IMR-90 (cell line): ENCODE measurements around the gene CEP135. TPM values are rescaled to one million over a fixed set of nuclear protein-coding genes. Genes with fewer than 3 reads are reported as not detected.

Experiments used
- ATAC-seq: fragments of 200-7000 bp; cut with Tn5 transposase; 2 replicates; pipeline ENCODE4 v1.9.1; 2020; ENCODE audit warnings: low read depth, mild to moderate bottlenecking, moderate library complexity
- BruUV-seq: library from RNA; stranded (reverse); fragments of 400-500 nt; replicated peaks from 2 replicates; lab custom pipeline; 2021; lab: Mats Ljungman, UMichigan
- CTCF ChIA-PET: fragments of 300-600 bp; formaldehyde crosslinking; extraction: SDS; loops from one replicate; lab custom pipeline; 2021; ENCODE audit warnings: antibody characterized with exemption; lab: Yijun Ruan, JAX
- POLR2A ChIA-PET: fragments of 300-600 bp; sonication (Branson Sonifier 250); formaldehyde crosslinking; loops from one replicate; lab custom pipeline; 2022; ENCODE audit warnings: antibody characterized with exemption; ENCODE audit not compliant: unreplicated experiment; lab: Charles Lee
- DNase-seq: peaks from one replicate; pipeline ENCODE4 v3.0.0; 2013
- H2AFZ ChIP-seq: replicated peaks from 2 replicates; pipeline ENCODE3; 2013; ENCODE audit warnings: low read length, mild to moderate bottlenecking; ENCODE audit not compliant: poor library complexity
- H2AK5ac ChIP-seq: 2 replicates; pipeline ENCODE4 v1.6.1; 2013; ENCODE audit warnings: low read depth, low read length, inconsistent platforms
- H2AK9ac ChIP-seq: replicated peaks from 2 replicates; pipeline ENCODE3; 2013; ENCODE audit warnings: mild to moderate bottlenecking, low read depth, low read length, moderate library complexity; ENCODE audit not compliant: poor library complexity
- H2BK120ac ChIP-seq: 2 replicates; pipeline ENCODE4 v1.6.1; 2013; ENCODE audit warnings: low read depth, low read length, inconsistent platforms
- H2BK15ac ChIP-seq: 3 replicates; pipeline ENCODE4 v1.6.1; 2013; ENCODE audit warnings: low read depth, low read length, inconsistent platforms
- H2BK20ac ChIP-seq: 2 replicates; pipeline ENCODE4 v1.6.1; 2013; ENCODE audit warnings: low read depth, mild to moderate bottlenecking, inconsistent platforms, low read length, moderate library complexity
- H2BK5ac ChIP-seq: 2 replicates; pipeline ENCODE4 v1.6.1; 2013; ENCODE audit warnings: mild to moderate bottlenecking, low read depth, low read length, inconsistent platforms; ENCODE audit not compliant: poor library complexity, severe bottlenecking
- H3K14ac ChIP-seq: replicated peaks from 2 replicates; pipeline ENCODE4 v1.6.1; 2013; ENCODE audit warnings: low read depth, low read length, inconsistent platforms
- H3K18ac ChIP-seq: 2 replicates; pipeline ENCODE4 v1.6.1; 2013; ENCODE audit warnings: low read depth, low read length, control low read depth
- H3K23ac ChIP-seq: 2 replicates; pipeline ENCODE4 v1.6.1; 2013; ENCODE audit warnings: low read depth, low read length, inconsistent platforms
- H3K27ac ChIP-seq: 2 replicates; pipeline ENCODE4 v1.5.1; 2013; ENCODE audit warnings: mild to moderate bottlenecking, control low read depth, low read length; ENCODE audit not compliant: insufficient read depth
- H3K27me3 ChIP-seq: 2 replicates; pipeline ENCODE4 v1.6.1; 2013; ENCODE audit warnings: low read length; ENCODE audit not compliant: control insufficient read depth, insufficient read depth
- H3K36me3 ChIP-seq: 2 replicates; pipeline ENCODE4 v1.6.1; 2013; ENCODE audit warnings: low read length, mixed read lengths; ENCODE audit not compliant: control insufficient read depth, insufficient read depth
- H3K4ac ChIP-seq: 2 replicates; pipeline ENCODE4 v1.6.1; 2013; ENCODE audit warnings: low read depth, low read length, inconsistent platforms
- H3K4me1 ChIP-seq: 2 replicates; pipeline ENCODE4 v1.6.1; 2013; ENCODE audit warnings: low read length, mixed read lengths; ENCODE audit not compliant: control insufficient read depth, insufficient read depth
- H3K4me2 ChIP-seq: 2 replicates; pipeline ENCODE4 v1.6.1; 2013; ENCODE audit warnings: low read depth, mild to moderate bottlenecking, control low read depth, low read length, moderate library complexity
- H3K4me3 ChIP-seq: 2 replicates; pipeline ENCODE4 v1.5.1; 2013; ENCODE audit warnings: low read depth, mild to moderate bottlenecking, control low read depth, low read length, moderate library complexity; ENCODE audit not compliant: insufficient read depth
- H3K56ac ChIP-seq: 2 replicates; pipeline ENCODE4 v1.6.1; 2013; ENCODE audit warnings: low read length, inconsistent platforms; ENCODE audit not compliant: insufficient read depth; ENCODE audit errors: extremely low read depth
- H3K79me1 ChIP-seq, 2 experiments: 2 replicates each; pipeline ENCODE4 v1.6.1; 2013; ENCODE audit warnings: low read length in 2 of 2, inconsistent platforms in 1 of 2, low read depth in 1 of 2
- H3K9ac ChIP-seq: 2 replicates; pipeline ENCODE4 v1.6.1; 2013; ENCODE audit warnings: low read depth, low read length, control low read depth
- H3K9me1 ChIP-seq: 2 replicates; pipeline ENCODE4 v1.6.1; 2013; ENCODE audit warnings: low read length, inconsistent platforms; ENCODE audit not compliant: insufficient read depth
- H3K9me3 ChIP-seq: 2 replicates; pipeline ENCODE4 v1.6.1; 2013; ENCODE audit warnings: low read length; ENCODE audit not compliant: control insufficient read depth, insufficient read depth
- H4K20me1 ChIP-seq: 2 replicates; pipeline ENCODE4 v1.6.1; 2013; ENCODE audit warnings: low read length, inconsistent platforms; ENCODE audit not compliant: insufficient read depth
- H4K5ac ChIP-seq: 2 replicates; pipeline ENCODE4 v1.6.1; 2013; ENCODE audit warnings: mild to moderate bottlenecking, low read depth, low read length, control low read depth
- H4K8ac ChIP-seq, 2 experiments: 2 replicates each; pipeline ENCODE4 v1.6.1; 2013; ENCODE audit warnings: low read depth in 2 of 2, low read length in 2 of 2, control low read depth in 1 of 2, inconsistent platforms in 1 of 2
- H4K91ac ChIP-seq: 2 replicates; pipeline ENCODE4 v1.6.1; 2013; ENCODE audit warnings: low read depth, low read length, inconsistent platforms; ENCODE audit not compliant: insufficient read depth
- FOS ChIP-seq: fragments of 150-350 bp; IDR thresholded peaks from 2 replicates; pipeline ENCODE4 v1.6.1; 2016; ENCODE audit warnings: low read depth, low read length
- WGBS, 2 experiments: methylation state at CpG; one replicate each; pipeline versions ENCODE4 v1.1.5 to v1.1.7; 2013; ENCODE audit warnings: missing lambda C conversion rate in 2 of 2; ENCODE audit not compliant: insufficient read length in 1 of 2; ENCODE audit errors: extremely low coverage in 2 of 2; 5-methylcytosine and 5-hydroxymethylcytosine counted together
- dilution Hi-C: fragments of 300-500 bp; cut with HindIII; formaldehyde crosslinking; loops from one replicate; pipeline ENCODE4 v1.14.3; 2018; ENCODE audit warnings: low sequenced_read_pairs; ENCODE audit not compliant: unreplicated experiment
- in situ Hi-C: fragments of 300-500 bp; cut with MboI; formaldehyde crosslinking; loops from 3 replicates; pipeline ENCODE4 v1.14.3; 2019; ENCODE audit warnings: low sequenced_read_pairs, inconsistent platforms, mixed read lengths
- intact Hi-C: fragments of 100-400 bp; cut with micrococcal nuclease; formaldehyde crosslinking; loops from 2 replicates; pipeline ENCODE4 v1.10.0; 2022
- polyA plus RNA-seq, 3 experiments: library from polyadenylated mRNA; depleted of rRNA; stranded (reverse); fragments of >200 nt; gene quantifications; 2 replicates each; pipeline ENCODE4 v1.2.3, GENCODE V29; 2012; ENCODE audit warnings: low replicate concordance in 1 of 3
- total RNA-seq: library from RNA; depleted of rRNA; stranded (reverse); fragments of >200 nt; gene quantifications from 2 replicates; pipeline ENCODE4 v1.2.3, GENCODE V29; 2012
- TF ChIP-seq, protein P1 (sequence below): fragments of 150-350 bp; IDR thresholded peaks from 2 replicates; pipeline ENCODE4 v1.6.1; 2017; ENCODE audit warnings: mild to moderate bottlenecking, antibody characterized with exemption, low read length, low read depth

Gene CEP135
- total and polyA plus RNA-seq, 2 of the 4 experiments (the other 2 are of a cell fraction), result 2.7 to 3.2 TPM

DNA sequence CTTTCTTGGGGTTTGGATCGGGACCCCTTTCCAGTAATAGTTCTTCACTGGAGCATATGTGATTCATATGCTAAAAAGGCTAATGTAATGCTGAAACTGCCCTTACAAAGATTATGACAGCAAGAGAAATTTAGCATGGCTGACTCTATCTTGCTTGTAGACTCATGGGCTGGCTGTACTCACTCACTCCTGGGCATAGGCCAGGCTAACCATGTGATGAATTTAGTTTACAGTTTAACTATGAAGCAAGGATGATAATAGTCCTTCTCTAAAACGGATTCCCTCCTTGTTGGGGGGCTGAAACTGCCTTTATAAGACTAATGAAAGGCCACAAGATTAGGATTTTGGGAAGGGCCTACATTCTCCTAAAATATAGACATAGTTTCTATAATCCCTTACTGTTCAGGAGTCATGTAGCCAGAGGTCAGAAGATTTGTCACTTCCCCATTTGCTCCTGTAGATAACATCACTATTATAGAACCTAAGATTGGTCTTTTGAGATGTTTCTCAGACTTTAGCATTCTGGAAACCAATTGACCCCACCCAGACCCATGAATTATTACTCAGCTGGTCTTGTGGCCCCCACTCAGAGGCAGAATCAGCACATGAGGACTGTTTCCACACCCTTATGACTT lies 20.8 kb upstream of the CEP135 start:
- Histone ChIP-seq H3K56ac (no peak overlapping the region), H4K20me1 (no peaks in the 10 kb centered on the region), H2AK5ac (no peak overlapping the region), H3K4ac (no peak overlapping the region), H3K9me3 (no peaks in the 10 kb centered on the region), H3K23ac (no peak overlapping the region), H2AFZ (no peak overlapping the region), H2BK15ac (no peak overlapping the region), H4K8ac (no peak overlapping the region), H3K9me1 (peaks cover 15% of the 10 kb centered on the region; the same call in 1 of the 2 replicates), H2BK20ac (no peak overlapping the region), H3K79me1 (no peaks in the 10 kb centered on the region), H2BK5ac (no peak overlapping the region), H3K14ac (no peak overlapping the region), H3K27ac (no peak overlapping the region), H3K36me3 (no peaks in the 10 kb centered on the region), H2AK9ac (no peak overlapping the region), H3K27me3 (no peaks in the 10 kb centered on the region), H4K5ac (no peak overlapping the region), H2BK120ac (no peak overlapping the region), H3K4me1 (peaks cover 4% of the 10 kb centered on the region; the same call in 1 of the 2 replicates), H3K4me3 (no peak overlapping the region), H3K18ac (no peak overlapping the region), H4K91ac (no peak overlapping the region), H3K4me2 (no peak overlapping the region), H3K9ac (no peak overlapping the region)
- intact Hi-C loops (no loop called here), in situ Hi-C loops (no loop called here), dilution Hi-C loops (no loop called here)
- BruUV-seq, result no TSS peak
- no CpG with 5 or more reads among the region's 2 CpGs for WGBS, 2 experiments
- TF ChIP-seq, protein P1, sequence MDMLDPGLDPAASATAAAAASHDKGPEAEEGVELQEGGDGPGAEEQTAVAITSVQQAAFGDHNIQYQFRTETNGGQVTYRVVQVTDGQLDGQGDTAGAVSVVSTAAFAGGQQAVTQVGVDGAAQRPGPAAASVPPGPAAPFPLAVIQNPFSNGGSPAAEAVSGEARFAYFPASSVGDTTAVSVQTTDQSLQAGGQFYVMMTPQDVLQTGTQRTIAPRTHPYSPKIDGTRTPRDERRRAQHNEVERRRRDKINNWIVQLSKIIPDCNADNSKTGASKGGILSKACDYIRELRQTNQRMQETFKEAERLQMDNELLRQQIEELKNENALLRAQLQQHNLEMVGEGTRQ, result peak; percentile 27; the same call in 1 of the 2 replicates
- TF ChIP-seq FOS, result no peak
- POLR2A ChIA-PET, result no interaction called here
- ATAC-seq (peak; percentile 31; the same call in 1 of the 2 replicates), DNase-seq (peak; percentile 56)
- CTCF ChIA-PET, result no interaction called here
